Panc1 (cell line): ENCODE measurements around the gene DCANP1. TPM values are rescaled to one million over a fixed set of nuclear protein-coding genes. Genes with fewer than 3 reads are reported as not detected.

Experiments
- ATAC-seq: fragments of 200-7000 bp; cut with Tn5 transposase; 2 replicates; pipeline ENCODE4 v1.9.1; 2020; ENCODE audit warnings: mild to moderate bottlenecking, moderate library complexity
- BruUV-seq: library from RNA; stranded (reverse); fragments of 400-500 nt; replicated peaks from 2 replicates; lab custom pipeline; 2021; lab: Mats Ljungman, UMichigan
- CTCF ChIA-PET: fragments of 300-600 bp; sonication (Branson Sonifier 250); formaldehyde crosslinking; loops from one replicate; lab custom pipeline; 2022; ENCODE audit warnings: antibody characterized with exemption; lab: Charles Lee
- POLR2A ChIA-PET: fragments of 300-600 bp; sonication (Branson Sonifier 250); formaldehyde crosslinking; loops from one replicate; lab custom pipeline; 2022; ENCODE audit warnings: antibody characterized with exemption; lab: Charles Lee
- DNase-seq: peaks from one replicate; pipeline ENCODE4 v3.0.0-alpha.2; 2010; ENCODE audit warnings: low read depth, low spot score
- H3K27ac ChIP-seq: 2 replicates; pipeline ENCODE4 v1.5.1; 2011; ENCODE audit warnings: mild to moderate bottlenecking, low read length, inconsistent platforms
- H3K27me3 ChIP-seq: fragments of 200-500 bp; sonication (Bioruptor generic); 2 replicates; pipeline ENCODE4 v1.6.0; 2014; ENCODE audit warnings: low read length, inconsistent platforms; ENCODE audit not compliant: control insufficient read depth, insufficient read depth
- H3K36me3 ChIP-seq: fragments of 200-500 bp; sonication (Bioruptor generic); 2 replicates; pipeline ENCODE4 v1.5.1; 2014; ENCODE audit warnings: inconsistent platforms, mild to moderate bottlenecking, low read length, moderate library complexity; ENCODE audit not compliant: control insufficient read depth, insufficient read depth
- H3K4me1 ChIP-seq: 2 replicates; pipeline ENCODE4 v1.5.1; 2011; ENCODE audit warnings: inconsistent platforms, mild to moderate bottlenecking, low read length, moderate library complexity; ENCODE audit not compliant: control insufficient read depth, insufficient read depth
- H3K4me3 ChIP-seq, 2 experiments: 2 replicates each; pipeline ENCODE4 v1.5.1; 2011 to 2012; ENCODE audit warnings: low read depth in 2 of 2, low read length in 2 of 2, mild to moderate bottlenecking in 2 of 2, inconsistent platforms in 1 of 2, moderate library complexity in 1 of 2
- H3K9me3 ChIP-seq: fragments of 200-500 bp; sonication (Bioruptor generic); 2 replicates; pipeline ENCODE4 v1.5.1; 2014; ENCODE audit warnings: low read depth, mild to moderate bottlenecking, inconsistent platforms, low read length, moderate library complexity; ENCODE audit not compliant: control insufficient read depth, insufficient read depth
- CTCF ChIP-seq: fragments of 450-650 bp; IDR thresholded peaks from 2 replicates; pipeline ENCODE4 v1.5.1; 2017; ENCODE audit warnings: mild to moderate bottlenecking
- POLR2AphosphoS5 ChIP-seq: IDR thresholded peaks from 2 replicates; pipeline ENCODE4 v1.6.1; 2012; ENCODE audit warnings: mild to moderate bottlenecking, low read depth, low read length, moderate library complexity
- REST ChIP-seq, 2 experiments: IDR thresholded peaks; 2 replicates each; pipeline ENCODE4 v1.6.1; 2011 to 2012; ENCODE audit warnings: low read depth in 2 of 2, control low read depth in 1 of 2, low read length in 1 of 2, mild to moderate bottlenecking in 1 of 2, moderate library complexity in 1 of 2; ENCODE audit not compliant: insufficient read depth in 1 of 2
- SIN3A ChIP-seq: IDR thresholded peaks from 2 replicates; pipeline ENCODE4 v1.6.1; 2012; ENCODE audit warnings: low read depth, mild to moderate bottlenecking, low read length, moderate library complexity, borderline replicate concordance; ENCODE audit not compliant: insufficient read depth
- TCF7L2 ChIP-seq: IDR thresholded peaks from 2 replicates; pipeline ENCODE4 v1.6.1; 2011; ENCODE audit warnings: mild to moderate bottlenecking, low read depth, low read length, inconsistent platforms
- in situ Hi-C: cut with HindIII; loops from 2 replicates; pipeline ENCODE4 v1.10.0; 2016; ENCODE audit warnings: low sequenced_read_pairs, low pct_unique_long_range_greater_than_20kb
- intact Hi-C: fragments of 100-400 bp; cut with micrococcal nuclease; formaldehyde crosslinking; loops from one replicate; pipeline ENCODE4 v1.10.0; 2022; ENCODE audit not compliant: unreplicated experiment
- total RNA-seq: library from RNA; stranded (reverse); gene quantifications from one replicate; pipeline ENCODE4 v1.2.1, GENCODE V29; 2021; ENCODE audit not compliant: unreplicated experiment

DCANP1 gene
- total RNA-seq, 1 experiment from 2014 or later = not detected

- in situ Hi-C loops = loop anchor here (25.0 kb wide), 1 partner anchor 386 kb away; the partner anchor contains the start of gene SLC25A48
These were observed 4.6 kb upstream of the DCANP1 start for GRCh38 chr5:135451581-135452320.

GRCh38 chr5:135450952-135451351 lies 3.8 kb upstream of the DCANP1 start:
- no peak for ATAC-seq
- Histone ChIP-seq H3K27me3 (peaks cover 11% of the 10 kb centered on the region; the same call in 1 of the 2 replicates), H3K27ac (no peak overlapping the region), H3K4me1 (no peaks in the 10 kb centered on the region), H3K36me3 (no peaks in the 10 kb centered on the region), H3K4me3 (no peak overlapping the region), H3K9me3 (no peaks in the 10 kb centered on the region)
- intact Hi-C loops (no loop called here), in situ Hi-C loops (loop anchor here (25.0 kb wide), 1 partner anchor 386 kb away; the partner anchor contains the start of gene SLC25A48)
- BruUV-seq = no TSS peak
- POLR2A ChIA-PET = no interaction called here
- no peak for DNase-seq
- CTCF ChIA-PET = interaction anchor here (0.9 kb wide), 1 partner anchor 85 kb away, joined by 3 read pairs; the partner anchor contains the start of gene NEUROG1
- TF ChIP-seq REST (IDR thresholded peaks at IDR 0.05; ENCODE audit: insufficient read depth in 1 of 2, low read depth in 2 of 2, low read length in 1 of 2) (no peak), POLR2AphosphoS5 (no peak), TCF7L2 (no peak), CTCF (no peak)

More at GRCh38 chr5:135451581-135452320, 4.6 kb upstream of the DCANP1 start:
- Histone ChIP-seq H3K4me1 (no peaks in the 10 kb centered on the region), H3K9me3 (no peaks in the 10 kb centered on the region), H3K27me3 (peaks cover 11% of the 10 kb centered on the region; the same call in 1 of the 2 replicates), H3K4me3 (no peak overlapping the region), H3K27ac (no peak overlapping the region), H3K36me3 (no peaks in the 10 kb centered on the region)
- ChIA-PET CTCF (no interaction called here), POLR2A (no interaction called here)
- no peak for ATAC-seq
- DNase-seq = no peak
- intact Hi-C loops = no loop called here
- TF ChIP-seq SIN3A (no peak), REST (IDR thresholded peaks at IDR 0.05; ENCODE audit: insufficient read depth in 1 of 2, low read depth in 2 of 2, low read length in 1 of 2) (no peak), CTCF (no peak), POLR2AphosphoS5 (no peak), TCF7L2 (no peak)
- BruUV-seq = no TSS peak
